ENCODE results near the gene PLEKHA7.
"Not testable (repeated sequence)": the region's sequence is repeated elsewhere in the genome, so short reads cannot be mapped to it uniquely, and the experiment has no call there.

The PLEKHA7 gene

GRCh38 chr11:16902182-16902581 is 112.0 kb downstream of the PLEKHA7 start:
- DNase-seq, result no peak

DNA sequence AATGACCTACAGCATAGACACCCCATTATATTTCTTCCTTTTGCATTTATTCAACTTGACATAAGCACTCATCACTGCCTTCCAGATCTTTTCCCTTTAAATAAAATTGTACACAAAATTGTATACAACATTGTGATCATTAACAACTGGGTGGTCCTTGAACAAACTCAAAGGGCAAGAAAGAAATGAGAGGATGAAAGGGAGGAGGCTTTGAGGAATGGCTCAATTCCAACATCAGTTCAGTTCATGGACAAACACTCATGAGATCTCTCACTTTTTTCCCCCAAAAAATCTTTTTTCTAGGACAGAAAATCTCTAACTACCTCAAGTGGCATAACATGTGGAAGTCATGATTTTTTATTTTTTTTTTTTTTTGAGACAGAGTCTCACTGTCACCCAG is 113.7 kb downstream of the PLEKHA7 start:
- no peak for DNase-seq

DNA sequence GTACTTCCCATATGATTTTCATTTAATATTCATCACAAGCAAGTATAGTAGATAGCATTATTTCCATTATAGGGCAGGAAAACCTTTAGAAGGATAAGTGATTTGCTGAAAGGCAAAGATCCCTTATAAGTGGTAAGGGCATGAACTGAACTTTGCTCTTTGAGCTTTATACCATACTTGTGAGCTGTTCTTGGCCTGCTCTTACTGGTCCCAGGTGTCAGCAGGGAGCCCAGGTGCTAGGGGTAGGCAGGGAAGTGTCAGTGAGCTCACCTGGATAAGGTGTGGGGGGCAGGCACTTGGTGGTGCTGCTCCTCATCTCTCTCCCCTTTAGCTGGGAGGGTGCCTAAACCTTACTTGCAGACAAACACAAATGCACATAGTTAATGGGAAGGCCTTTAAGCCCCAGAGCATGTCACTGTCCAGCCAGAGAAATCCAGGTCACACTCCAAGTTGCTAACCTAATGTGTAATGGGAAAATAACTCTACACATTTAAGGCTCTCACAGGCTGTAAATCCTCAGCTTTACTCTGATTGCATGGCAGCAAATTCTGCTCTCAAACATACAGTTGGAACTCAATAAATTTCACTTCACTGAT is 114.4 kb downstream of the PLEKHA7 start:
- no peak for DNase-seq

GRCh38 chr11:16898274-16898985 is 115.8 kb downstream of the PLEKHA7 start:
- no peak for DNase-seq

GRCh38 chr11:16897470-16898061 is 116.6 kb downstream of the PLEKHA7 start:
- DNase-seq, result no peak

- no peak for DNase-seq
These were observed 117.3 kb downstream of the PLEKHA7 start for GRCh38 chr11:16896729-16897469.

GRCh38 chr11:16895306-16895705 is 118.9 kb downstream of the PLEKHA7 start:
- no peak for DNase-seq

GRCh38 chr11:16893456-16894066 is 120.7 kb downstream of the PLEKHA7 start:
- DNase-seq, result no peak

DNA sequence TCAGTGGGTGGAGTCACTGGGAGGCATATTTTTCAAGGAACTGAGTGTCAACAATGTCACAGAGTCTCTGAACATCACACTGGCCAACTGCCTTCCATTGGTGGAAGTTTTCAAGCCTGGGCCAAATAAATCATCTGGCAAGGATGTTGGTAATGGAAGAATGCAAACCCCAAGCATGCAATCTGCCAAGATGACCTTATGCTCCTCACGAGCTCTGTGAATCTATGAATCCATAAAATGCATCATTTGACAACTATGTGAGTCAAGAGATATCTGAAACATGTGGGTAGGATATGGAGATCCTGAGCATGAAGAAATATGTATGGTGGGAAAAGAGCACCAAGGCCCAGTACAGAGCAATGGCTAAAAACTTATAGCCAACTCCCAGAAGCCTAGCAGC is 122.2 kb downstream of the PLEKHA7 start:
- DNase-seq, result no peak

DNA sequence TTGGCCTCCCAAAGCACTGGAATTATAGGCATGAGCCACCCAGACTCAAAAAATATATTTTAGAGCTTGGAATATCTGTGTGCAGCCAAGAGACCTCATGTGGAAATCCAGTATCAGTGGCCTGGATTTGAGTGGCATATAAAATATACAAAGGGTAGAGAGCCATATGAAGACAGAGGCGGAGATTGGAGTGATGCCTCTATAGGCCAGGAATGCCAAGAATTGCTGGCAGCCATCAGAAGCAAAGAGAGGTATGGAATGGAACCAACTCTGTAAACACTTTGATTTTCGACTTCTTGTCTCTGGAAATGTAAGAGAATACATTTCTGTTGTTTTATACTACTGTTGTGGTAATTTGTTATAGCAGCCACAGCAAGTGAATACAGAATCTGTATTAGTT is 123.0 kb downstream of the PLEKHA7 start:
- no peak for DNase-seq

DNA sequence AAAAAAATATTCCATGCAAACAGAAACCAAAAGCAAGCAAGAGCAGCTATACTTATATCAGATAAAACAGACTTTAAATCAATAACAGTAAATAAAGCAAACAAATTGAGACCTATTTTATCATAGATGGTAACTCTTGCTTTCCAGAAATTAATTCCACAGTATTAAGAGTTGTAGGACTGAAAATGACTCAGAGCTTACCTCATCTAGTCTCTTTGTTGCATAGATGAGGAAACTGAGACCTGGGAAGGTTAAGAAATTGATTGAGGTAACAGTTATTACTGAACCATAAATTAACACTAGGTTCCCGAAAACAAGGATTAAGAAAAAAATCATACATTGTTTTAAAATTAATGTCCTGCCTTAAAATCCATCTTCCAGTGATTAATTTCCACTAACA is 123.8 kb downstream of the PLEKHA7 start:
- DNase-seq, result no peak

GRCh38 chr11:16889905-16890304 is 124.3 kb downstream of the PLEKHA7 start:
- no peak for DNase-seq

GRCh38 chr11:16889010-16889409 is 125.2 kb downstream of the PLEKHA7 start:
- DNase-seq, result not testable (repeated sequence)

- not testable (repeated sequence) for DNase-seq
These were observed 126.3 kb downstream of the PLEKHA7 start for GRCh38 chr11:16887887-16888286.

- DNase-seq, result no peak
These were observed 131.0 kb downstream of the PLEKHA7 start for GRCh38 chr11:16883174-16883573.

DNA sequence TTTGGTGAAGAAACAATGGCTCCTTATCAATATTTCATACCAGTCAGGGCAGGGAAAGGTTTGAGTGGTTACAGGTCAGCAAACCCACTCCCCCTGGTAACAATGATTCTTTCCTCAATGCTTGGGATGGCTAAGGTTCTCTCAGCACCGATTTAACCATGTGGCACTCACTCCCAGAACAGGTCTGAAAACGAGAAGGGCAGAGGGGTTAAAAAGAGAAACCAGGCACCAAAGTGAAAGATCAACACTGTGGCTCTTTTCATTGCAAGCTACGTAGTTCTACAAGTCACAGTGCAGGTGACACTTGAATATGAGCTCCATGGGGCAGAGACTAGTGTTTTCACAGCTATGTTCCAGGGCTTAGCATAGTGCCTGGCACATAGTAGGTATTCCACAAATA is 132.4 kb downstream of the PLEKHA7 start:
- no peak for DNase-seq

DNA sequence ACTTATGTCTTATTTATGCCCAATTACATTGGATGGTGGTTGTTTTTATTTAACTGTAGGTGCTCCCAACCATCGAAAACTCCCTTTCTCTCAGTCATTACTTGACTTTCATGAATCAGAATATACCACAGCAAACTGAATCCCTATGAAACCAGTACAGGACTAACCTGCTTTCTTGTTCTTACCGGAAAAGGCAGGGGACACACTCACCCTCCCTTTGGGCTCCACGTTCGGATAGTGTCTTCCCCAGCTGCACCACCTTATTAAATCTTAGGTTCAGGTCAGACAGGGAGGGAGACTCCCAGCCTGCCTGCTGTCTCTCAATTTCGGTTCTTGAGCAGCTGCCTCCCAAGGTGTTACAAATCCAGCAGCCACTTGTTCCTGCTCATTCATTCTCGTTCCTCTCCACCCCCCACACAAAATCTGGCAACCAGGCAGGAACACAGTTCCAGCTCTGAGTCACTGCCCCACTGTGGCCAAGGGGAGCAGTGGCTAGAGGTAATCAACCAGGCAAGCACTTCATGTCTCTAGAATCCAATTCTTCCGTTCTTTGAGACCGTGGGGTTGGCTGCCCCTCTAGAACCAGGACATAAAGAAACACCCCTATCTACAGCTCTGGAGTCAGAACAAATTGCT is 133.0 kb downstream of the PLEKHA7 start:
- DNase-seq, result peak; percentile 44

- DNase-seq, result no peak
These were observed 133.9 kb downstream of the PLEKHA7 start for GRCh38 chr11:16880184-16880801.

DNA sequence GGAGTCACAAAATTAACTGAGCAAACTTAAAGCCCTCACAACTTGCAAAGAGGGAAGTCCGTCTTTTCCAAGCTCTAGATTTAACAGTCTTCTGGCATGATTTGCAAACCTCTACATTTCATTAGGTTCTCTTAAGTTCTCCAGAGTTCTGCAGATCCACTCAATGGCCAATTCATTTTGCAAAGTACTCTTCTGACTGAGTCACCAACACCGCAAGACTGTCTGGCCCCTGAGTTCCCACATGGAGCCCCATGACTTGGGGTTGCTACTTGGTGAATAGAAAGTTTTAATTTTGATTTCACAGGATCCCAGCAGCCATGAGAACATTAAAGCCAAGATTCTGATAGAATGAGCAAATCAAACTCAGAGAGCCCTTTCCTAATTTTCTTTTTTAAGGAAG is 134.5 kb downstream of the PLEKHA7 start:
- no peak for DNase-seq

DNA sequence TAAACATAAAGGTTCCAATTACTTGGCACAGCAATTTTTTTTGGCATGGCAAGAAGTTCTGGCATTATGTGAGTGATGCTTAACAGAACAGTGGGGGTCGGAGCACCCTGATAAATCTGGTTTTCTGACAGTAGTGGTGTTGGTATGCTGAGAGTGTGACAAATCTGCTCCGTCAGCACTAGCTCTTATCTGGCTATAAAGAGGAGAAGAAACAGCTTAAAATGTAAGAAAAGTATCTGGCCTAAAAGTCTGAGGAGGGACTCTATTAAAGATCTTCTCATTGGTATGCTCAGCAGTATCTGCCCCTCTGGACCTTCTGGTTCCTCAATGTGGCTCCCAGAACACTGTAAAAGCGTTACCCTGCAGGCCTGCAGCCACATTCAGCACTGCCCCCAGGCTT is 137.4 kb downstream of the PLEKHA7 start:
- DNase-seq, result no peak

- DNase-seq, result no peak
These were observed 138.0 kb downstream of the PLEKHA7 start for GRCh38 chr11:16876053-16876752.

Measured in femur (tissue), 1 donor.